AG09319 (cell line): ENCODE measurements around the gene HS1BP3.

ENCODE experiments used
- DNase-seq: peaks from one replicate; pipeline ENCODE4 v3.0.0-alpha.2; 2010; ENCODE audit warnings: low read depth; ENCODE audit errors: extremely low read depth
- TF ChIP-seq, protein P1 (sequence below): IDR thresholded peaks from 2 replicates; pipeline ENCODE4 v1.5.1; 2011; ENCODE audit warnings: low read depth, mild to moderate bottlenecking, inconsistent platforms, low read length, moderate library complexity

The HS1BP3 gene

DNA sequence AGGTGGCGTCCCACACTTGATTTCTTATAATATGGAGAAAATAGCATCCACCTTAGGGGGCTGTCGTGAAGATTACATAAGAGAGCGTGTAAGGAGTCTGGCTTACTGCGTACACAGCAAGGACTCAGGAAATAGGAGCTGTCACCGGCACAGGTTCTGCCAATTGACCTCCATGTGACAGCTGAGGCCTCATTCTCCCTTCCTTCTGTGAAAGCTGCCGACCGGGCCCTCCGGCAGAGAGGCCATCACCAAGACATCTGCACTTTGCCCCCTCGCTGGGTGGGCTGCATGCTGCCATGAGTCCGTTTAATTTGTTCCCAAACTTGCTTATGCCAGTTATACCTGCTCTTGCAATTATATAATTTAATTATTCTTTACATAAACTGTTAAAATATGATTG is 27.7 kb downstream of the HS1BP3 start:
- no peak for DNase-seq

DNA sequence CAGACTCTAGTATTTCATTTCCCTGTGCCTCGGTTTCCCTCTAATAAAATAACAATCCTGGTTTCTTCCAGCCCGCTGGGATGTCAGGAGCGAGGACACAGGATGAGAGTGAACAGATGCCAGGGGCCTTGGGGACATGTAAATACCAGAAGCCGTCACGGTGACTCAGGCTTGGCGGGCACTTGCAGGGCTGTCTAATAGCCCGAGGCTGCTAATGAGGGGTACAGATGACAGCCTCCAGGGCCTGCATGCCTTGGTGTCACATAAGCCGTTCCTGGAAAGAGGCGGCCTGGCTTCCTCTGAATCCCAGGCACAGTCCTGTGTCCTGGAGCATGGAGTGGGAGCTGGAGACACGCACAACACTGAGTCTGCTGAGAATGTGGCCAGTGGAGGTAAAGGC is 28.2 kb downstream of the HS1BP3 start:
- TF ChIP-seq, protein P1, sequence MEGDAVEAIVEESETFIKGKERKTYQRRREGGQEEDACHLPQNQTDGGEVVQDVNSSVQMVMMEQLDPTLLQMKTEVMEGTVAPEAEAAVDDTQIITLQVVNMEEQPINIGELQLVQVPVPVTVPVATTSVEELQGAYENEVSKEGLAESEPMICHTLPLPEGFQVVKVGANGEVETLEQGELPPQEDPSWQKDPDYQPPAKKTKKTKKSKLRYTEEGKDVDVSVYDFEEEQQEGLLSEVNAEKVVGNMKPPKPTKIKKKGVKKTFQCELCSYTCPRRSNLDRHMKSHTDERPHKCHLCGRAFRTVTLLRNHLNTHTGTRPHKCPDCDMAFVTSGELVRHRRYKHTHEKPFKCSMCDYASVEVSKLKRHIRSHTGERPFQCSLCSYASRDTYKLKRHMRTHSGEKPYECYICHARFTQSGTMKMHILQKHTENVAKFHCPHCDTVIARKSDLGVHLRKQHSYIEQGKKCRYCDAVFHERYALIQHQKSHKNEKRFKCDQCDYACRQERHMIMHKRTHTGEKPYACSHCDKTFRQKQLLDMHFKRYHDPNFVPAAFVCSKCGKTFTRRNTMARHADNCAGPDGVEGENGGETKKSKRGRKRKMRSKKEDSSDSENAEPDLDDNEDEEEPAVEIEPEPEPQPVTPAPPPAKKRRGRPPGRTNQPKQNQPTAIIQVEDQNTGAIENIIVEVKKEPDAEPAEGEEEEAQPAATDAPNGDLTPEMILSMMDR, result no peak
- no peak for DNase-seq

More for the DNA sequence above, 27.7 kb downstream of the HS1BP3 start:
- TF ChIP-seq, protein P1, result no peak

DNA sequence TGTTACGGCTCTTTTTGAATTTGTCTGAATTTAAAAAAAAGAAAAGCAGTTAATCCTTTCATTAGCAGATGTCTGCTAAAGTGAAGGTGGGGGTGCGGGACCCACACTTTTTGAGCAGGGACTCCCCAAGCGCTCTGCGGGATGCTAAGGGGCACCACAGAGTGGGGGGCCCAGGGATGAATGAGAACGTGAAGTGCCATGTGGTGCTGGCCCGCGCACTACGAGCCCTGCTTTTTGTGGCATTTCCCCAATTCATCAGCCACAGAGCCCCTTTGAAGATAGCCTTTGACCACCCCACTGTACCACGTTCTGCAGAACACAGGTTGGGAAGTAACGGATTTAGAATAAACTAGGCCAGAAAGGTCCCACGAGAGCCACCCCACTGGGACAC is 28.6 kb downstream of the HS1BP3 start:
- DNase-seq, result no peak
- TF ChIP-seq, protein P1, result no peak

DNA sequence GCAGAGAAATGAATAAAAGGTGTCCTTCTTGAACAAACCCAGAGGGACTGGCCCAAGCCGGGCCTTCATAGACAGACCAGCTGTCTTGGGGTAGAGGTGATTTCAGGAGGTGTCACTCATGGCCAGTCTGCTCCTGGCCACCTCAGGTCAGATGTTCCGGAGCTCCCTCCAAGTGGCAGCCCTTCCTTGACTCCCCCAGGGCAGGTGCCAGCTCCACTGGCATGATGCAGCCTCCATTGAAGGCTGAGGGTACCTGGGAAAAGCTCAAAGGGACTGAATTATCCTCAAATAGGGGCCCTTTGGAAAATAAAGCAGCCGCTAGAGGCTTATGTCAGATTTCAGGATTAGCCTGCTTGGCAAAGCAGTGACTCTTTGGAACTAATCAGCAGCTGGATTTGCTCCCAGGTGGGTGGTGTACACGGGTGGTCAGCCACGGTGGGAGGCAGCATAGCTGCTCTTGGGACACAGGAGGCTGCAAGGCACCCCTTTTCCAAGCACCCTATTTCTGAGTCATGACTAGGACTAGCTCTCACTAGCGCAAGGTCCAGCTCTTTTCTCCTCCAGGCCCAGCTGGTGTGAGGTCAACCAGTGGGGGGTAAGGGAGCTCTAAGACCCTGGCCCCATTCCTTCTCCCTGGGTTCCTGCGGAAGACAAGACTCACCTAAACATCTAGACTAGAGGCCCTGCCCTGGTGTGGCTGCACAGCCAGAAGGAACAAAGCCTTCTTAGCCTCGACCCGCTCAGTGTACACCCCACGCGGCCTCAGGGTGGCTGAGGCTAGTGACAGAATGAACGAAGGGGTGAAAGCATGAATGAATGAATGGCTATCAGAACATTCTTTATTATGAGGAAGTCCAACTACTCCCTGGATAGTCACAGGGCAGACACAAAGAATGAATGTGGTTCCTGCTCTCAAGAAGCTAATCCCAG is 29.3 kb downstream of the HS1BP3 start:
- no peak for DNase-seq

DNA sequence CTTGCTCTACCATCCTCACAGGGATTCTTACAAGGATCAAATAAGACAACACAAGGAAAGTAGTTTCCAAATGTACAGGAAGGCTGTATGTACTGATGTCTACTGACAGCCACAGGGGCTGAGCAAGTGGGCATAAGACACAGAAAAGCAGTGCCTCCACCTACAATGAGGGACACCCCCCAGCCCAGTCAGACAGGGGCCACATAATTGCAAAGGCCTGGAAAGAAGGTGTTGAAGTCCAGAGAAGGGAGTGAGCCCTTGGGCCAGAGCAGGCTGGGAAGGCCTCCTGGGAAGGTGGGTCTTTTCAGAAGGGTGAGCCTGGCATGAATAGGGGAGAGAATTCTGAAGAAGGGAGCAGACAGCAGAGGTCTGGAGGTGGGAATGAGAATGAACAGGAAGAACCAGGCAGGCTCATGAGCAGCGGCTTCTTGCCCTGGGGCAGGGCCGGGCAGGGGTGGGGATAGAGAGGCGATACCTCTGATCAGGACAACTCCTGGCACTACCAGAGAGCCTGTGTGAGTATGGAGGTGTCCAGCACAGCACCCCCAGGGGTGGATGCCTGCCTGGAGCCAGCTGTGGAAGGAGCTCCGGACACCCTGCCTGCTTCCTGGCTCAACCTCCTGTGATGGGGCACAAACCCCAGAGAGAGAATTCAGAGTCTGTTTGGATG is 30.1 kb downstream of the HS1BP3 start:
- TF ChIP-seq, protein P1, result no peak
- no peak for DNase-seq

More for the DNA sequence above, 29.3 kb downstream of the HS1BP3 start:
- TF ChIP-seq, protein P1, result no peak

DNA sequence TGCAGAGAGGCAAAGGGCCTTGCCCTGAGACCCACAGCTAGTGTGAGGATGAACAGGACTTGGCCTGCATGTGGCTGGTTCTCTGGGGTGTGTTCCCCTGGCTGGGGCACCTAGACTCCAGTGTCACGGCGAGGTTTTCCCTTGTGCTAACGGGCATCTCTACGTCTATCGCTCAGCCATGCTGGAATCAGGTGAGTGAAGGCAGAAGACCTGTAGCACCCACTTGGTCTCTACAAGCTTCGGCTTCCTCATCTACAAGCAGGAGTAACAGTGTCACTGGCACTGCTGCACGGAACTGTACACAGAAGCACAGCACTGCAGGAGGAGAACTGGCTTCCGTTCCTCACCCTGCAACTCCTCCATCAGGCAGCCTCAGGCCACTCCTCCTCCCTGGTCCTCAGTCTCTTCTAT is 30.6 kb downstream of the HS1BP3 start:
- TF ChIP-seq, protein P1, result no peak
- no peak for DNase-seq

DNA sequence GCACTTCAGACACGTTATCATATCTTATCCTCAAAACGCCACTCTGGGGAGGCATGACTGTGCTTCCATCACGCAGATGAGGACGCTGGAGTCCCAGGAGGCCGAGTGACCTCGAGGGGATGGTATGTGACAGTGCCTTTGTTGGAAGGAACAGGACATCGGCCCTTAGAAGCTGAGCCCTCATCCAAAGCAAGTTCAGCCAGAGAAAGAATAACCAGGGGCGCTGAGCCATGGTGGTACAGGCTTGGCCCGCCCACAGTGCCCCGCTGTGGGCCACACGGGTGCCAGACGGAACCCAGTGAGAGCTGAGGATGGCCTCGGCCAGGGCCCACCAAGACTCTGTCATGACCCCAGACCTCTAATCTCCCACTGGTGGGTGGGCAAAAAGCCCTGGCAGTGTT is 31.3 kb downstream of the HS1BP3 start:
- TF ChIP-seq, protein P1, result no peak
- DNase-seq, result no peak
